HCT116 (cell line): Measurements from ENCODE around the gene COL4A3. TPM values are rescaled to one million over a fixed set of nuclear protein-coding genes. Genes with fewer than 3 reads are reported as not detected.

Experiments used
- ATAC-seq: fragments of 200-7000 bp; cut with Tn5 transposase; 2 replicates; pipeline ENCODE4 v1.9.1; 2020; ENCODE audit warnings: mild to moderate bottlenecking, moderate library complexity
- BruUV-seq: library from RNA; stranded (reverse); fragments of 400-500 nt; replicated peaks from 2 replicates; lab custom pipeline; 2021; lab: Mats Ljungman, UMichigan
- CTCF ChIA-PET: fragments of 300-600 bp; sonication (Branson Sonifier 250); formaldehyde crosslinking; loops from one replicate; lab custom pipeline; 2021; ENCODE audit warnings: antibody characterized with exemption; lab: Charles Lee
- POLR2A ChIA-PET: fragments of 300-600, 350-600 bp; sonication (Branson Sonifier 250); formaldehyde crosslinking; loops from one replicate; lab custom pipeline; 2021; ENCODE audit warnings: antibody characterized with exemption; lab: Charles Lee
- RAD21 ChIA-PET, 2 experiments: fragments of 300-600 bp; sonication (Branson Sonifier 250); formaldehyde crosslinking; loops; one replicate each; lab custom pipeline; 2023; ENCODE audit warnings: low total read pairs in 2 of 2; ENCODE audit not compliant: uncharacterized antibody in 2 of 2, unreplicated experiment in 2 of 2, low non-redundant PET in 1 of 2; lab: Charles Lee
- DNase-seq: peaks from one replicate; pipeline ENCODE4 v3.0.0-alpha.2; 2010; ENCODE audit warnings: low read depth, low spot score
- H2AFZ ChIP-seq: fragments of 200-600 bp; shearing (Covaris generic), sonication (generic); 2 replicates; pipeline ENCODE4 v1.6.1; 2017; ENCODE audit warnings: low read depth, mixed run types, mixed read lengths, antibody characterized with exemption, low read length; ENCODE audit not compliant: poor library complexity, severe bottlenecking
- H3K27ac ChIP-seq: 2 replicates; pipeline ENCODE4 v1.5.1; 2012; ENCODE audit warnings: low read depth, low read length
- H3K27me3 ChIP-seq: fragments of 200-600 bp; sonication (generic); 2 replicates; pipeline ENCODE4 v1.6.1; 2016; ENCODE audit warnings: mixed run types, low read length, mixed read lengths; ENCODE audit not compliant: insufficient read depth
- H3K36me3 ChIP-seq, 2 experiments: fragments of 200-500 bp in 1 of 2; fragments of 200-600 bp in 1 of 2; sonication (Bioruptor generic) in 1 of 2; sonication (generic) in 1 of 2; 2 replicates each; pipeline versions ENCODE4 v1.5.1 to v1.6.1; 2014 to 2016; ENCODE audit warnings: low read length in 2 of 2, inconsistent platforms in 1 of 2, mixed read lengths in 1 of 2, mixed run types in 1 of 2; ENCODE audit not compliant: insufficient read depth in 2 of 2, control insufficient read depth in 1 of 2
- H3K4me1 ChIP-seq, 2 experiments: fragments of 200-600 bp in 1 of 2; sonication (generic) in 1 of 2; 2 replicates each; pipeline versions ENCODE4 v1.5.1 to v1.6.1; 2012 to 2017; ENCODE audit warnings: low read length in 2 of 2, inconsistent platforms in 1 of 2, mild to moderate bottlenecking in 1 of 2, mixed read lengths in 1 of 2, mixed run types in 1 of 2, moderate library complexity in 1 of 2; ENCODE audit not compliant: insufficient read depth in 2 of 2, control insufficient read depth in 1 of 2
- H3K4me2 ChIP-seq: fragments of 200-600 bp; sonication (generic); 2 replicates; pipeline ENCODE4 v1.6.1; 2017; ENCODE audit warnings: mixed run types, low read length, mixed read lengths
- H3K4me3 ChIP-seq, 2 experiments: fragments of 200-600 bp in 1 of 2; sonication (generic) in 1 of 2; replicated peaks in 1 of 2; 2 replicates each; pipeline ENCODE4 v1.5.1; 2011 to 2016; ENCODE audit warnings: low read length in 2 of 2, control low read depth in 1 of 2, low read depth in 1 of 2, mild to moderate bottlenecking in 1 of 2, mixed read lengths in 1 of 2, mixed run types in 1 of 2
- H3K79me2 ChIP-seq: fragments of 200-600 bp; sonication (generic); 2 replicates; pipeline ENCODE4 v1.6.1; 2017; ENCODE audit warnings: mild to moderate bottlenecking, mixed run types, low read length, moderate library complexity, mixed read lengths; ENCODE audit not compliant: insufficient read depth
- H3K9ac ChIP-seq: fragments of 200-600 bp; sonication (generic); 2 replicates; pipeline ENCODE4 v1.6.1; 2016; ENCODE audit warnings: low read length, mixed read lengths
- H3K9me2 ChIP-seq: fragments of 200-600 bp; sonication (generic), shearing (Covaris generic); 2 replicates; pipeline ENCODE4 v1.6.1; 2017; ENCODE audit warnings: mixed run types, mild to moderate bottlenecking, moderate library complexity; ENCODE audit not compliant: insufficient read depth
- H3K9me3 ChIP-seq, 2 experiments: fragments of 200-500 bp in 1 of 2; fragments of 200-600 bp in 1 of 2; sonication (Bioruptor generic) in 1 of 2; sonication (generic) in 1 of 2; 2 replicates each; pipeline ENCODE4 v1.6.1; 2014 to 2017; ENCODE audit warnings: low read length in 2 of 2, mixed read lengths in 2 of 2, inconsistent platforms in 1 of 2, low read depth in 1 of 2, mild to moderate bottlenecking in 1 of 2, mixed run types in 1 of 2, moderate library complexity in 1 of 2; ENCODE audit not compliant: control insufficient read depth in 1 of 2, insufficient read depth in 1 of 2
- H4K20me1 ChIP-seq: fragments of 200-600 bp; sonication (generic), shearing (Covaris generic); 2 replicates; pipeline ENCODE4 v1.6.1; 2017; ENCODE audit warnings: mixed run types, mild to moderate bottlenecking, moderate library complexity; ENCODE audit not compliant: insufficient read depth
- CBX3 ChIP-seq: IDR thresholded peaks from 2 replicates; pipeline ENCODE4 v1.6.1; 2012; ENCODE audit warnings: low read depth
- CTCF ChIP-seq, 3 experiments: fragments of 200-600 bp in 1 of 3; sonication (generic) in 1 of 3; IDR thresholded peaks in 2 of 3; conservative IDR thresholded peaks in 1 of 3; 2 replicates each; pipeline ENCODE4 v1.5.1; 2012 to 2017; ENCODE audit warnings: low read depth in 2 of 3, low read length in 2 of 3, antibody characterized with exemption in 1 of 3, borderline replicate concordance in 1 of 3, control low read depth in 1 of 3, mild to moderate bottlenecking in 1 of 3, mixed read lengths in 1 of 3, mixed run types in 1 of 3, moderate library complexity in 1 of 3; ENCODE audit not compliant: insufficient read depth in 1 of 3
- EGR1 ChIP-seq: IDR thresholded peaks from 2 replicates; pipeline ENCODE4 v1.6.1; 2012; ENCODE audit warnings: low read depth
- ELF1 ChIP-seq: IDR thresholded peaks from 2 replicates; pipeline ENCODE4 v1.6.1; 2012; ENCODE audit warnings: low read depth, borderline replicate concordance
- EZH2 ChIP-seq: fragments of 200-600 bp; sonication (generic); IDR thresholded peaks from 2 replicates; pipeline ENCODE4 v1.6.1; 2017; ENCODE audit warnings: antibody characterized with exemption, mixed run types
- EZH2phosphoT487 ChIP-seq: fragments of 200-600 bp; IDR thresholded peaks from 2 replicates; pipeline ENCODE4 v1.6.1; 2018; ENCODE audit warnings: antibody characterized with exemption, borderline replicate concordance
- JUND ChIP-seq: IDR thresholded peaks from 2 replicates; pipeline ENCODE4 v1.6.1; 2012
- POLR2A ChIP-seq: IDR thresholded peaks from 2 replicates; pipeline ENCODE4 v1.7.0; 2011; ENCODE audit warnings: borderline replicate concordance; ENCODE audit not compliant: insufficient read depth, insufficient read length; ENCODE audit errors: extremely low read depth
- POLR2AphosphoS5 ChIP-seq: IDR thresholded peaks from 2 replicates; pipeline ENCODE4 v1.6.1; 2011; ENCODE audit warnings: mild to moderate bottlenecking, low read depth, low read length, moderate library complexity
- RAD21 ChIP-seq: IDR thresholded peaks from 2 replicates; pipeline ENCODE4 v1.6.1; 2012; ENCODE audit warnings: low read depth, mild to moderate bottlenecking
- SIN3A ChIP-seq: IDR thresholded peaks from 2 replicates; pipeline ENCODE4 v1.6.1; 2012; ENCODE audit warnings: low read depth
- SP1 ChIP-seq: IDR thresholded peaks from 2 replicates; pipeline ENCODE4 v1.6.1; 2012; ENCODE audit warnings: low read depth
- SRF ChIP-seq: IDR thresholded peaks from 2 replicates; pipeline ENCODE4 v1.6.1; 2012; ENCODE audit warnings: low read depth
- TCF7L2 ChIP-seq: IDR thresholded peaks from 2 replicates; pipeline ENCODE4 v1.7.0; 2011; ENCODE audit warnings: borderline replicate concordance, inconsistent platforms; ENCODE audit not compliant: insufficient read depth, insufficient read length; ENCODE audit errors: extremely low read depth
- YY1 ChIP-seq: IDR thresholded peaks from 2 replicates; pipeline ENCODE4 v1.6.1; 2011; ENCODE audit warnings: low read length, low read depth, moderate library complexity, mild to moderate bottlenecking; ENCODE audit not compliant: insufficient replicate concordance; ENCODE audit errors: extremely low read depth
- ZNF274 ChIP-seq: fragments of 200-500 bp; sonication (Bioruptor generic); IDR thresholded peaks from 2 replicates; pipeline ENCODE4 v1.6.1; 2014; ENCODE audit warnings: mild to moderate bottlenecking, low read depth, low read length, inconsistent platforms
- intact Hi-C: fragments of 100-400 bp; cut with micrococcal nuclease; formaldehyde crosslinking; loops from 2 replicates; pipeline ENCODE4 v1.10.0; 2022
- total RNA-seq: library from RNA; stranded (reverse); gene quantifications from one replicate; pipeline ENCODE4 v1.2.1, GENCODE V29; 2021; ENCODE audit not compliant: unreplicated experiment
- TF ChIP-seq, protein P1 (sequence below): IDR thresholded peaks from 2 replicates; pipeline ENCODE4 v1.6.1; 2012; ENCODE audit warnings: low read depth
- TF ChIP-seq, protein P2 (sequence below): IDR thresholded peaks from 2 replicates; pipeline ENCODE4 v1.6.1; 2011; ENCODE audit warnings: mild to moderate bottlenecking, low read length, moderate library complexity; ENCODE audit not compliant: insufficient replicate concordance; ENCODE audit errors: extremely low read depth
- TF ChIP-seq, protein P3 (sequence below): IDR thresholded peaks from 2 replicates; pipeline ENCODE4 v1.6.1; 2012

The COL4A3 gene
- total RNA-seq, 1 experiment from 2014 or later, result 4.9 TPM

- no peak overlapping the region for H3K4me2 ChIP-seq
- H3K27me3 ChIP-seq, result no peaks in the 10 kb centered on the region
- CTCF ChIA-PET, result no interaction called here
- no peaks in the 10 kb centered on the region for H4K20me1 ChIP-seq
- no peak for DNase-seq
- H3K9me2 ChIP-seq, result no peaks in the 10 kb centered on the region
- no peak for ATAC-seq
- no peak overlapping the region for H3K4me3 ChIP-seq
- no peaks in the 10 kb centered on the region for H3K79me2 ChIP-seq
- RAD21 ChIA-PET, result no interaction called here
- H3K9ac ChIP-seq, result no peak overlapping the region
- POLR2A ChIA-PET, result no interaction called here
- H3K9me3 ChIP-seq, result no peaks in the 10 kb centered on the region
- H3K27ac ChIP-seq, result no peak overlapping the region
- intact Hi-C loops, result no loop called here
- H3K36me3 ChIP-seq, result no peaks in the 10 kb centered on the region
- no peak overlapping the region for H2AFZ ChIP-seq
- BruUV-seq, result no TSS peak
- TF ChIP-seq JUND, result no peak
- no peak for TF ChIP-seq CTCF (IDR thresholded peaks at IDR 0.05 in 2 of 3, conservative IDR thresholded peaks at IDR 0.05 in 1 of 3; ENCODE audit: borderline replicate concordance in 1 of 3, insufficient read depth in 1 of 3, low read depth in 2 of 3, low read length in 2 of 3)
- no peak for TF ChIP-seq RAD21
- TF ChIP-seq SRF, result no peak
- no peak for TF ChIP-seq EZH2
- no peak for TF ChIP-seq CBX3
- TF ChIP-seq, protein P1, sequence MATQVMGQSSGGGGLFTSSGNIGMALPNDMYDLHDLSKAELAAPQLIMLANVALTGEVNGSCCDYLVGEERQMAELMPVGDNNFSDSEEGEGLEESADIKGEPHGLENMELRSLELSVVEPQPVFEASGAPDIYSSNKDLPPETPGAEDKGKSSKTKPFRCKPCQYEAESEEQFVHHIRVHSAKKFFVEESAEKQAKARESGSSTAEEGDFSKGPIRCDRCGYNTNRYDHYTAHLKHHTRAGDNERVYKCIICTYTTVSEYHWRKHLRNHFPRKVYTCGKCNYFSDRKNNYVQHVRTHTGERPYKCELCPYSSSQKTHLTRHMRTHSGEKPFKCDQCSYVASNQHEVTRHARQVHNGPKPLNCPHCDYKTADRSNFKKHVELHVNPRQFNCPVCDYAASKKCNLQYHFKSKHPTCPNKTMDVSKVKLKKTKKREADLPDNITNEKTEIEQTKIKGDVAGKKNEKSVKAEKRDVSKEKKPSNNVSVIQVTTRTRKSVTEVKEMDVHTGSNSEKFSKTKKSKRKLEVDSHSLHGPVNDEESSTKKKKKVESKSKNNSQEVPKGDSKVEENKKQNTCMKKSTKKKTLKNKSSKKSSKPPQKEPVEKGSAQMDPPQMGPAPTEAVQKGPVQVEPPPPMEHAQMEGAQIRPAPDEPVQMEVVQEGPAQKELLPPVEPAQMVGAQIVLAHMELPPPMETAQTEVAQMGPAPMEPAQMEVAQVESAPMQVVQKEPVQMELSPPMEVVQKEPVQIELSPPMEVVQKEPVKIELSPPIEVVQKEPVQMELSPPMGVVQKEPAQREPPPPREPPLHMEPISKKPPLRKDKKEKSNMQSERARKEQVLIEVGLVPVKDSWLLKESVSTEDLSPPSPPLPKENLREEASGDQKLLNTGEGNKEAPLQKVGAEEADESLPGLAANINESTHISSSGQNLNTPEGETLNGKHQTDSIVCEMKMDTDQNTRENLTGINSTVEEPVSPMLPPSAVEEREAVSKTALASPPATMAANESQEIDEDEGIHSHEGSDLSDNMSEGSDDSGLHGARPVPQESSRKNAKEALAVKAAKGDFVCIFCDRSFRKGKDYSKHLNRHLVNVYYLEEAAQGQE, result no peak
- no peak for TF ChIP-seq ZNF274
- TF ChIP-seq, protein P2, sequence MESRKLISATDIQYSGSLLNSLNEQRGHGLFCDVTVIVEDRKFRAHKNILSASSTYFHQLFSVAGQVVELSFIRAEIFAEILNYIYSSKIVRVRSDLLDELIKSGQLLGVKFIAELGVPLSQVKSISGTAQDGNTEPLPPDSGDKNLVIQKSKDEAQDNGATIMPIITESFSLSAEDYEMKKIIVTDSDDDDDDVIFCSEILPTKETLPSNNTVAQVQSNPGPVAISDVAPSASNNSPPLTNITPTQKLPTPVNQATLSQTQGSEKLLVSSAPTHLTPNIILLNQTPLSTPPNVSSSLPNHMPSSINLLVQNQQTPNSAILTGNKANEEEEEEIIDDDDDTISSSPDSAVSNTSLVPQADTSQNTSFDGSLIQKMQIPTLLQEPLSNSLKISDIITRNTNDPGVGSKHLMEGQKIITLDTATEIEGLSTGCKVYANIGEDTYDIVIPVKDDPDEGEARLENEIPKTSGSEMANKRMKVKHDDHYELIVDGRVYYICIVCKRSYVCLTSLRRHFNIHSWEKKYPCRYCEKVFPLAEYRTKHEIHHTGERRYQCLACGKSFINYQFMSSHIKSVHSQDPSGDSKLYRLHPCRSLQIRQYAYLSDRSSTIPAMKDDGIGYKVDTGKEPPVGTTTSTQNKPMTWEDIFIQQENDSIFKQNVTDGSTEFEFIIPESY, result no peak
- no peak for TF ChIP-seq POLR2A
- TF ChIP-seq POLR2AphosphoS5, result no peak
- no peak for TF ChIP-seq SP1
- no peak for TF ChIP-seq TCF7L2
- TF ChIP-seq, protein P3, sequence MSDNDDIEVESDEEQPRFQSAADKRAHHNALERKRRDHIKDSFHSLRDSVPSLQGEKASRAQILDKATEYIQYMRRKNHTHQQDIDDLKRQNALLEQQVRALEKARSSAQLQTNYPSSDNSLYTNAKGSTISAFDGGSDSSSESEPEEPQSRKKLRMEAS, result no peak
- no peak for TF ChIP-seq YY1
- TF ChIP-seq EZH2phosphoT487, result no peak
- no peak for TF ChIP-seq SIN3A
- TF ChIP-seq ELF1, result no peak
- TF ChIP-seq EGR1, result no peak
- no peaks in the 10 kb centered on the region for H3K4me1 ChIP-seq
Measured at GRCh38 chr2:227296671-227297405, 132.4 kb downstream of the COL4A3 start.
